Glomerular visceral epithelial cell (primary cell): ENCODE results near the gene KIAA1755.

Experiments
- DNase-seq: peaks from one replicate; pipeline ENCODE4 v3.0.0-alpha.2; 2016; ENCODE audit errors: extremely low spot score

KIAA1755 gene

GRCh38 chr20:38184101-38184500 is 76.4 kb downstream of the KIAA1755 start:
- peak; percentile 89 for DNase-seq

- no peak for DNase-seq
Observed at GRCh38 chr20:38181971-38182370, 78.6 kb downstream of the KIAA1755 start.

GRCh38 chr20:38181207-38181801 is 79.2 kb downstream of the KIAA1755 start:
- peak; percentile 86 for DNase-seq

- DNase-seq, result peak; percentile 60
Observed at GRCh38 chr20:38180781-38181180, 79.8 kb downstream of the KIAA1755 start.

- no peak for DNase-seq
Observed at GRCh38 chr20:38179846-38180245, 80.7 kb downstream of the KIAA1755 start.

GRCh38 chr20:38178581-38178980 is 82.0 kb downstream of the KIAA1755 start:
- DNase-seq, result no peak

- DNase-seq, result no peak
Observed at GRCh38 chr20:38178065-38178491, 82.5 kb downstream of the KIAA1755 start.

GRCh38 chr20:38177201-38177600 is 83.3 kb downstream of the KIAA1755 start:
- DNase-seq, result no peak

GRCh38 chr20:38175304-38176180 is 85.0 kb downstream of the KIAA1755 start:
- DNase-seq, result no peak

- peak; percentile 87 for DNase-seq
Observed at GRCh38 chr20:38173237-38174156, 87.0 kb downstream of the KIAA1755 start.

GRCh38 chr20:38172408-38172807 is 88.1 kb downstream of the KIAA1755 start:
- DNase-seq, result peak; percentile 27

- no peak for DNase-seq
Observed at GRCh38 chr20:38171675-38172043, 88.9 kb downstream of the KIAA1755 start.

GRCh38 chr20:38170826-38171674 is 89.5 kb downstream of the KIAA1755 start:
- no peak for DNase-seq

GRCh38 chr20:38170219-38170825 is 90.2 kb downstream of the KIAA1755 start:
- no peak for DNase-seq

- DNase-seq, result no peak
Observed at GRCh38 chr20:38169636-38170193, 90.8 kb downstream of the KIAA1755 start.

- no peak for DNase-seq
Observed at GRCh38 chr20:38168791-38169589, 91.5 kb downstream of the KIAA1755 start.

- peak; percentile 97 for DNase-seq
Observed at GRCh38 chr20:38167851-38168760, 92.4 kb downstream of the KIAA1755 start.

GRCh38 chr20:38167328-38167850 is 93.1 kb downstream of the KIAA1755 start:
- no peak for DNase-seq
